H1 (cell line): Measurements from ENCODE around the gene PPP1R13B. TPM values are rescaled to one million over a fixed set of nuclear protein-coding genes. Genes with fewer than 3 reads are reported as not detected.
A peak's percentile ranks its signal among the peaks of the same experiment; 100 is the strongest.

Source experiments
- CTCF ChIA-PET: fragments of 300-600 bp; sonication (Branson Sonifier 250); formaldehyde crosslinking; loops from one replicate; lab custom pipeline; 2021; ENCODE audit not compliant: partially characterized antibody; lab: Charles Lee
- POLR2A ChIA-PET: fragments of 300-600 bp; sonication (Branson Sonifier 250); formaldehyde crosslinking; loops from one replicate; lab custom pipeline; 2021; ENCODE audit warnings: inconsistent platforms; ENCODE audit not compliant: partially characterized antibody; lab: Charles Lee
- DNase-seq, 2 experiments: peaks; one replicate each; pipeline versions ENCODE4 v3.0.0 to v3.0.0-alpha.2; 2010 to 2022; ENCODE audit warnings: low spot score in 2 of 2, low read depth in 1 of 2, mixed read lengths in 1 of 2
- FAIRE-seq: peaks from 2 replicates; lab custom pipeline; 2011; peaks lifted over from hg19 to GRCh38; lab: Jason Lieb, UNC
- H2AFZ ChIP-seq: 2 replicates; pipeline ENCODE4 v1.8.1; 2012; ENCODE audit warnings: low read length, inconsistent platforms
- H2AK5ac ChIP-seq: 2 replicates; pipeline ENCODE4 v1.6.1; 2013; ENCODE audit warnings: low read depth, low read length
- H2BK120ac ChIP-seq: replicated peaks from 2 replicates; pipeline ENCODE3; 2013; ENCODE audit warnings: low read depth, low read length, inconsistent platforms
- H2BK12ac ChIP-seq: 2 replicates; pipeline ENCODE4 v1.6.1; 2013; ENCODE audit warnings: low read depth, low read length
- H2BK15ac ChIP-seq: 2 replicates; pipeline ENCODE4 v1.6.1; 2013; ENCODE audit warnings: low read length
- H2BK20ac ChIP-seq: 2 replicates; pipeline ENCODE4 v1.6.1; 2013; ENCODE audit warnings: low read length
- H2BK5ac ChIP-seq: 2 replicates; pipeline ENCODE4 v1.6.1; 2013; ENCODE audit warnings: low read depth, low read length
- H3K14ac ChIP-seq: 2 replicates; pipeline ENCODE4 v1.6.1; 2013; ENCODE audit warnings: inconsistent platforms; ENCODE audit not compliant: insufficient read length
- H3K18ac ChIP-seq: 2 replicates; pipeline ENCODE4 v1.6.1; 2013; ENCODE audit warnings: low read length; ENCODE audit errors: extremely low read depth
- H3K23ac ChIP-seq: 2 replicates; pipeline ENCODE4 v1.6.1; 2013; ENCODE audit warnings: inconsistent platforms; ENCODE audit not compliant: insufficient read length
- H3K23me2 ChIP-seq: 2 replicates; pipeline ENCODE4 v1.6.1; 2013; ENCODE audit warnings: low read depth, low read length
- H3K27ac ChIP-seq: 2 replicates; pipeline ENCODE4 v1.6.1; 2011; ENCODE audit warnings: low read depth, low read length, inconsistent platforms
- H3K27me3 ChIP-seq, 4 experiments: replicated peaks in 1 of 4; 1 replicate in 1 of 4; 2 replicates in 3 of 4; pipeline versions ENCODE4 v1.6.1 to v1.8.1; 2011 to 2013; ENCODE audit warnings: low read length in 3 of 4, mild to moderate bottlenecking in 3 of 4, inconsistent platforms in 2 of 4, mixed read lengths in 2 of 4, moderate library complexity in 1 of 4; ENCODE audit not compliant: control insufficient read depth in 3 of 4, insufficient read depth in 3 of 4; ENCODE audit errors: extremely low read depth in 1 of 4
- H3K36me3 ChIP-seq, 4 experiments: 2 replicates each; pipeline versions ENCODE4 v1.6.1 to v1.8.1; 2011 to 2013; ENCODE audit warnings: mild to moderate bottlenecking in 4 of 4, low read length in 3 of 4, moderate library complexity in 2 of 4, control low read depth in 1 of 4, inconsistent platforms in 1 of 4; ENCODE audit not compliant: insufficient read depth in 4 of 4, control insufficient read depth in 2 of 4
- H3K4ac ChIP-seq: replicated peaks from 2 replicates; pipeline ENCODE3; 2013; ENCODE audit warnings: low read length, low read depth, mixed read lengths, inconsistent platforms; ENCODE audit not compliant: insufficient read length
- H3K4me1 ChIP-seq, 4 experiments: replicated peaks in 1 of 4; 1 replicate in 1 of 4; 2 replicates in 3 of 4; pipeline versions ENCODE4 v1.6.1 to v1.8.1; 2011 to 2013; ENCODE audit warnings: low read length in 3 of 4, inconsistent platforms in 2 of 4, mixed read lengths in 1 of 4; ENCODE audit not compliant: insufficient read depth in 4 of 4, control insufficient read depth in 3 of 4
- H3K4me2 ChIP-seq, 2 experiments: 2 replicates each; pipeline versions ENCODE4 v1.6.1 to v1.8.1; 2011 to 2013; ENCODE audit warnings: low read depth in 2 of 2, low read length in 2 of 2, control low read depth in 1 of 2, inconsistent platforms in 1 of 2, mild to moderate bottlenecking in 1 of 2; ENCODE audit not compliant: insufficient read depth in 1 of 2
- H3K4me3 ChIP-seq, 4 experiments: fragments of 200-600, 300-600 bp in 1 of 4; sonication (generic), shearing (Covaris generic), sonication (Bioruptor Twin) in 1 of 4; 2 replicates each; pipeline versions ENCODE4 v1.5.1 to v1.8.1; 2011 to 2016; ENCODE audit warnings: low read length in 4 of 4, low read depth in 3 of 4, control low read depth in 2 of 4, inconsistent platforms in 2 of 4, mild to moderate bottlenecking in 2 of 4, mixed read lengths in 1 of 4, moderate library complexity in 1 of 4; ENCODE audit not compliant: insufficient read depth in 2 of 4; ENCODE audit errors: extremely low read depth in 1 of 4
- H3K56ac ChIP-seq: replicated peaks from 2 replicates; pipeline ENCODE3; 2013; ENCODE audit warnings: low read depth, mild to moderate bottlenecking, mixed read lengths, low read length, inconsistent platforms; ENCODE audit not compliant: insufficient read length
- H3K79me1 ChIP-seq: 2 replicates; pipeline ENCODE4 v1.6.1; 2013; ENCODE audit warnings: low read depth, low read length, control low read depth
- H3K79me2 ChIP-seq, 2 experiments: 2 replicates each; pipeline versions ENCODE4 v1.6.1 to v1.8.1; 2012 to 2013; ENCODE audit warnings: low read length in 2 of 2, mild to moderate bottlenecking in 2 of 2, inconsistent platforms in 1 of 2; ENCODE audit not compliant: insufficient read depth in 2 of 2, control insufficient read depth in 1 of 2
- H3K9ac ChIP-seq, 4 experiments: replicated peaks in 1 of 4; 1 replicate in 1 of 4; 2 replicates in 3 of 4; pipeline versions ENCODE4 v1.6.1 to v1.8.1; 2011 to 2013; ENCODE audit warnings: low read depth in 3 of 4, low read length in 3 of 4, control low read depth in 2 of 4, mild to moderate bottlenecking in 2 of 4, moderate library complexity in 2 of 4, inconsistent platforms in 1 of 4; ENCODE audit errors: extremely low read depth in 1 of 4
- H3K9me3 ChIP-seq, 2 experiments: 2 replicates each; pipeline versions ENCODE4 v1.6.1 to v1.8.1; 2012 to 2013; ENCODE audit warnings: mild to moderate bottlenecking in 2 of 2, moderate library complexity in 2 of 2, control low read depth in 1 of 2, inconsistent platforms in 1 of 2, low read depth in 1 of 2, low read length in 1 of 2, mixed read lengths in 1 of 2; ENCODE audit not compliant: insufficient read depth in 2 of 2
- H4K20me1 ChIP-seq, 2 experiments: replicated peaks in 1 of 2; 2 replicates each; pipeline versions ENCODE3 to v1.8.1; 2011 to 2013; ENCODE audit warnings: inconsistent platforms in 2 of 2, low read length in 2 of 2, mild to moderate bottlenecking in 1 of 2; ENCODE audit not compliant: insufficient read depth in 2 of 2, control insufficient read depth in 1 of 2
- H4K5ac ChIP-seq: 2 replicates; pipeline ENCODE4 v1.6.1; 2013; ENCODE audit warnings: low read length, low read depth, mixed read lengths, inconsistent platforms; ENCODE audit not compliant: insufficient read length
- H4K8ac ChIP-seq: 2 replicates; pipeline ENCODE4 v1.8.0; 2013; ENCODE audit warnings: mild to moderate bottlenecking, moderate library complexity, low read length, inconsistent platforms; ENCODE audit not compliant: insufficient read depth; ENCODE audit errors: extremely low read depth
- H4K91ac ChIP-seq: replicated peaks from 2 replicates; pipeline ENCODE3; 2013; ENCODE audit warnings: low read length, mixed read lengths, inconsistent platforms; ENCODE audit not compliant: insufficient read length
- ATF2 ChIP-seq: IDR thresholded peaks from 2 replicates; pipeline ENCODE4 v1.6.1; 2012; ENCODE audit warnings: low read length, inconsistent platforms
- CEBPB ChIP-seq: IDR thresholded peaks from 2 replicates; pipeline ENCODE4 v1.6.1; 2012; ENCODE audit warnings: low read depth, low read length
- CTBP2 ChIP-seq: IDR thresholded peaks from 2 replicates; pipeline ENCODE4 v1.7.0; 2011; ENCODE audit warnings: borderline replicate concordance, mild to moderate bottlenecking, moderate library complexity, mixed read lengths, low read length; ENCODE audit not compliant: insufficient read depth, insufficient read length
- FOSL1 ChIP-seq: IDR thresholded peaks from 2 replicates; pipeline ENCODE4 v1.6.1; 2011; ENCODE audit warnings: mild to moderate bottlenecking, low read depth, low read length, moderate library complexity; ENCODE audit not compliant: insufficient read depth
- GTF2F1 ChIP-seq: IDR thresholded peaks from 2 replicates; pipeline ENCODE4 v1.6.1; 2012; ENCODE audit warnings: low read depth, low read length, improper control_type of control experiment, borderline replicate concordance
- KDM1A ChIP-seq: fragments of 200-600, 300-600 bp; sonication (generic); IDR thresholded peaks from 2 replicates; pipeline ENCODE4 v1.7.1; 2016; ENCODE audit warnings: mild to moderate bottlenecking, low read length, borderline replicate concordance
- SIN3A ChIP-seq, 2 experiments: IDR thresholded peaks in 1 of 2; conservative IDR thresholded peaks in 1 of 2; 2 replicates each; pipeline ENCODE4 v1.6.1; 2011 to 2012; ENCODE audit warnings: low read length in 2 of 2, improper control_type of control experiment in 1 of 2, low read depth in 1 of 2, mild to moderate bottlenecking in 1 of 2
- SIRT6 ChIP-seq: IDR thresholded peaks from one replicate; pipeline ENCODE4 v1.7.1; 2012; ENCODE audit warnings: low read length, inconsistent platforms
- SIX5 ChIP-seq: IDR thresholded peaks from 2 replicates; pipeline ENCODE4 v1.6.1; 2011; ENCODE audit warnings: mild to moderate bottlenecking, low read depth, low read length
- SP4 ChIP-seq: IDR thresholded peaks from 2 replicates; pipeline ENCODE4 v1.6.1; 2012; ENCODE audit warnings: low read length, inconsistent platforms
- TAF1 ChIP-seq: IDR thresholded peaks from 2 replicates; pipeline ENCODE4 v1.6.1; 2011; ENCODE audit warnings: mild to moderate bottlenecking, low read depth, low read length
- TAF7 ChIP-seq: optimal IDR thresholded peaks from 2 replicates; pipeline ENCODE3; 2011; ENCODE audit warnings: low read depth, mild to moderate bottlenecking, inconsistent platforms, low read length, moderate library complexity, borderline replicate concordance
- ZNF274 ChIP-seq: IDR thresholded peaks from 2 replicates; pipeline ENCODE4 v1.7.0; 2012; ENCODE audit warnings: low read length, borderline replicate concordance; ENCODE audit errors: extremely low read depth
- WGBS, 2 experiments: shearing (Covaris generic) in 1 of 2; methylation state at CpG; one replicate each; pipeline versions ENCODE4 v1.1.6 to v1.1.7; 2013 to 2015; ENCODE audit warnings: low lambda C conversion rate in 2 of 2, mixed read lengths in 2 of 2, inconsistent platforms in 1 of 2, low coverage in 1 of 2, missing lambda C conversion rate in 1 of 2; ENCODE audit not compliant: insufficient replicate concordance in 2 of 2, insufficient coverage in 1 of 2, insufficient read length in 1 of 2; ENCODE audit errors: extremely low coverage in 1 of 2, missing lambda C conversion rate in 1 of 2; 5-methylcytosine and 5-hydroxymethylcytosine counted together
- polyA plus RNA-seq, 7 experiments: library from polyadenylated mRNA; depleted of rRNA in 3 of 7; stranded (reverse) in 5 of 7; unstranded in 2 of 7; fragments of >200 nt in 5 of 7; fragments of 200-250 nt in 2 of 7; gene quantifications; 1 replicate in 5 of 7; 2 replicates in 1 of 7; 4 replicates in 1 of 7; pipeline versions ENCODE4 v1.2.1 to v1.2.3, GENCODE V29; 2011 to 2013; ENCODE audit warnings: missing spikeins in 2 of 7, mixed read lengths in 2 of 7
- total RNA-seq: library from RNA; stranded (reverse); fragmentation: NEBNext Ultra II Directional; extraction: Animal tissue kit (Norgen Biotek cat#: 25700); gene quantifications from 2 replicates; pipeline ENCODE4 v1.2.1, GENCODE V29; 2021

The PPP1R13B gene
- total and polyA plus RNA-seq, 2 of the 8 experiments (the other 6 are each of a cell fraction or from before 2014, with no cell fraction given), result 2.6 to 8.9 TPM

GRCh38 chr14:103875010-103875409, 27.6 kb upstream of the PPP1R13B start:
- H4K91ac ChIP-seq, result no peak overlapping the region
- H4K8ac ChIP-seq, result no peak overlapping the region
- H3K4ac ChIP-seq, result no peak overlapping the region
- 91 to 100% methylated on average over 1 to 5 of the region's 5 CpGs for WGBS, 2 experiments
- H3K14ac ChIP-seq, result no peak overlapping the region
- no peak overlapping the region for H2BK5ac ChIP-seq
- no peaks in the 10 kb centered on the region for H3K79me1 ChIP-seq
- H3K36me3 ChIP-seq, result no peaks in the 10 kb centered on the region
- no peak overlapping the region for H3K9ac ChIP-seq
- H2BK120ac ChIP-seq, result no peak overlapping the region
- H3K4me2 ChIP-seq, result no peak overlapping the region
- H3K27me3 ChIP-seq, result no peaks in the 10 kb centered on the region; a peak in 1 of 7 replicates
- H2AFZ ChIP-seq, result no peak overlapping the region
- H3K9me3 ChIP-seq, result no peaks in the 10 kb centered on the region
- peak overlapping the region; percentile 39; the same call in 1 of the 2 replicates for H2AK5ac ChIP-seq
- H2BK15ac ChIP-seq, result no peak overlapping the region
- peaks cover 8 to 13% (median 11%) of the 10 kb centered on the region in 4 experiments for H3K4me1 ChIP-seq
- FAIRE-seq (no peak), DNase-seq (no peak)
- H3K23ac ChIP-seq, result no peak overlapping the region
- no peak overlapping the region for H2BK12ac ChIP-seq
- no peak overlapping the region for H4K5ac ChIP-seq
- no peak overlapping the region for H3K18ac ChIP-seq
- no peak overlapping the region for H3K4me3 ChIP-seq
- no peaks in the 10 kb centered on the region for H3K79me2 ChIP-seq
- H2BK20ac ChIP-seq, result no peak overlapping the region
- H4K20me1 ChIP-seq, result no peaks in the 10 kb centered on the region
- H3K27ac ChIP-seq, result no peak overlapping the region
- ChIA-PET POLR2A (no interaction called here), CTCF (interaction anchor here (1.4 kb wide), 1 partner anchor 11 kb away, joined by 5 read pairs; no protein-coding TSS in a partner anchor)
- peaks cover 9% of the 10 kb centered on the region; the same call in 1 of the 2 replicates for H3K23me2 ChIP-seq
- H3K56ac ChIP-seq, result no peak overlapping the region
- TF ChIP-seq CTBP2 (no peak), KDM1A (no peak), ATF2 (no peak), GTF2F1 (no peak), SIRT6 (no peak), SIX5 (no peak), ZNF274 (no peak), CEBPB (no peak), SIN3A (conservative IDR thresholded peaks at IDR 0.05 in 1 of 2, IDR thresholded peaks at IDR 0.05 in 1 of 2; ENCODE audit: low read depth in 1 of 2, low read length in 2 of 2) (no peak), TAF1 (no peak), SP4 (no peak), FOSL1 (no peak), TAF7 (no peak)
